Calu3 (cell line): ENCODE results near the gene GPX8. TPM values are rescaled to one million over a fixed set of nuclear protein-coding genes. Genes with fewer than 3 reads are reported as not detected.

Experiments
- BruUV-seq: library from RNA; stranded (reverse); fragments of 400-500 nt; replicated peaks from 2 replicates; lab custom pipeline; 2021; lab: Mats Ljungman, UMichigan
- CTCF ChIA-PET: fragments of 300-600 bp; sonication (Branson Sonifier 250); formaldehyde crosslinking; loops from one replicate; lab custom pipeline; 2022; ENCODE audit warnings: antibody characterized with exemption; lab: Charles Lee
- DNase-seq: peaks from one replicate; pipeline ENCODE4 v3.0.0; 2022
- H3K27ac Mint-ChIP-seq: one replicate; pipeline ENCODE4 v1.8.0; 2022; ENCODE audit warnings: mixed read lengths; ENCODE audit not compliant: unreplicated experiment
- H3K27me3 Mint-ChIP-seq: one replicate; pipeline ENCODE4 v1.8.0; 2022; ENCODE audit warnings: mixed read lengths; ENCODE audit not compliant: unreplicated experiment
- H3K36me3 Mint-ChIP-seq: one replicate; pipeline ENCODE4 v1.8.0; 2022; ENCODE audit warnings: mild to moderate bottlenecking, moderate library complexity, mixed read lengths; ENCODE audit not compliant: insufficient read depth, unreplicated experiment
- H3K4me1 Mint-ChIP-seq: one replicate; pipeline ENCODE4 v1.8.0; 2022; ENCODE audit warnings: mild to moderate bottlenecking, low read depth, mixed read lengths; ENCODE audit not compliant: unreplicated experiment
- H3K4me3 Mint-ChIP-seq: one replicate; pipeline ENCODE4 v1.8.0; 2022; ENCODE audit warnings: mild to moderate bottlenecking, low read depth, moderate library complexity, mixed read lengths; ENCODE audit not compliant: unreplicated experiment
- H3K9me3 Mint-ChIP-seq: one replicate; pipeline ENCODE4 v1.8.0; 2022; ENCODE audit warnings: low read depth, mixed read lengths; ENCODE audit not compliant: unreplicated experiment
- CTCF ChIP-seq: fragments of 200-600 bp; IDR thresholded peaks from one replicate; pipeline ENCODE4 v1.8.0; 2022; ENCODE audit warnings: antibody characterized with exemption; ENCODE audit not compliant: unreplicated experiment
- intact Hi-C: fragments of 100-400 bp; cut with micrococcal nuclease; formaldehyde crosslinking; loops from one replicate; pipeline ENCODE4 v1.10.0; 2022; ENCODE audit not compliant: unreplicated experiment
- total RNA-seq: library from RNA; stranded (reverse); gene quantifications from 2 replicates; pipeline ENCODE4 v1.2.3, GENCODE V29; 2022

Gene GPX8
- total RNA-seq, 1 experiment from 2014 or later, result 25.9 TPM

- CTCF ChIA-PET, result no interaction called here
- H3K36me3 Mint-ChIP-seq, result no peaks in the 10 kb centered on the region
Measured at GRCh38 chr5:55123365-55123764, 36.6 kb upstream of the GPX8 start.

GRCh38 chr5:55134053-55134722, 25.8 kb upstream of the GPX8 start:
- no peaks in the 10 kb centered on the region for H3K4me1 Mint-ChIP-seq
- no peak for TF ChIP-seq CTCF
- peaks cover 68% of the 10 kb centered on the region for H3K27me3 Mint-ChIP-seq
- no peaks in the 10 kb centered on the region for H3K9me3 Mint-ChIP-seq
- H3K4me3 Mint-ChIP-seq, result no peak overlapping the region
- no TSS peak for BruUV-seq
- intact Hi-C loops, result no loop called here
- CTCF ChIA-PET, result no interaction called here
- DNase-seq, result no peak
- H3K36me3 Mint-ChIP-seq, result no peaks in the 10 kb centered on the region
- H3K27ac Mint-ChIP-seq, result no peak overlapping the region

More at GRCh38 chr5:55123365-55123764, 36.6 kb upstream of the GPX8 start:
- intact Hi-C loops, result no loop called here
- Mint-ChIP-seq H3K9me3 (no peaks in the 10 kb centered on the region), H3K27me3 (peaks cover 81% of the 10 kb centered on the region), H3K4me1 (no peaks in the 10 kb centered on the region), H3K4me3 (no peak overlapping the region), H3K27ac (no peak overlapping the region)
- DNase-seq, result no peak
- BruUV-seq, result no TSS peak
- no peak for TF ChIP-seq CTCF

- BruUV-seq, result no TSS peak
- no peak overlapping the region for H3K27ac Mint-ChIP-seq
- intact Hi-C loops, result no loop called here
- no peaks in the 10 kb centered on the region for H3K4me1 Mint-ChIP-seq
- DNase-seq, result no peak
- no peaks in the 10 kb centered on the region for H3K36me3 Mint-ChIP-seq
- CTCF ChIA-PET, result no interaction called here
- peaks cover 59% of the 10 kb centered on the region for H3K27me3 Mint-ChIP-seq
- H3K4me3 Mint-ChIP-seq, result no peak overlapping the region
- H3K9me3 Mint-ChIP-seq, result no peaks in the 10 kb centered on the region
- no peak for TF ChIP-seq CTCF
Measured at GRCh38 chr5:55136521-55136920, 23.4 kb upstream of the GPX8 start.

- CTCF ChIA-PET, result no interaction called here
- no peaks in the 10 kb centered on the region for H3K4me1 Mint-ChIP-seq
- no peak for DNase-seq
- H3K36me3 Mint-ChIP-seq, result no peaks in the 10 kb centered on the region
- H3K9me3 Mint-ChIP-seq, result no peaks in the 10 kb centered on the region
- H3K27ac Mint-ChIP-seq, result no peak overlapping the region
- intact Hi-C loops, result no loop called here
- BruUV-seq, result no TSS peak
- no peak for TF ChIP-seq CTCF
- peaks cover 70% of the 10 kb centered on the region for H3K27me3 Mint-ChIP-seq
- H3K4me3 Mint-ChIP-seq, result no peak overlapping the region
Measured at GRCh38 chr5:55140908-55141665, 18.9 kb upstream of the GPX8 start.
